Hematopoietic multipotent progenitor cell treated with erythropoietin and hydrocortisone succinate and interleukin-3 and kit ligand, for 17 days (in vitro differentiated cells): Measurements from ENCODE around the gene NPPA.
A peak's percentile ranks its signal among the peaks of the same experiment; 100 is the strongest.
"Not testable (repeated sequence)": the region's sequence is repeated elsewhere in the genome, so short reads cannot be mapped to it uniquely, and the experiment has no call there.

Source experiments
- DNase-seq: peaks from one replicate; pipeline ENCODE4 v3.0.0-alpha.2; 2015; ENCODE audit warnings: low spot score

The NPPA gene

GRCh38 chr1:11807133-11807532 is 40.5 kb downstream of the NPPA start:
- peak; percentile 64 for DNase-seq

GRCh38 chr1:11806307-11806936 is 41.2 kb downstream of the NPPA start:
- DNase-seq: peak; percentile 89

GRCh38 chr1:11805422-11806306 is 41.9 kb downstream of the NPPA start, which contains the start of the genes CLCN6 and MTHFR:
Gene CLCN6, plus strand, starts transcription at chr1:11806191. Its CDS starts 72 bp downstream, at chr1:11806263.
Gene MTHFR, minus strand, starts transcription at chr1:11805964. Its CDS starts 2,848 bp downstream, at chr1:11803116.
- DNase-seq: peak; percentile 99

GRCh38 chr1:11804666-11805421 is 42.7 kb downstream of the NPPA start:
- peak; percentile 84 for DNase-seq

GRCh38 chr1:11803924-11804665 is 43.5 kb downstream of the NPPA start:
- not testable (repeated sequence) for DNase-seq

GRCh38 chr1:11802973-11803885 is 44.4 kb downstream of the NPPA start:
- peak; percentile 85 for DNase-seq

- no peak for DNase-seq
Measured at GRCh38 chr1:11802616-11802972, 45.0 kb downstream of the NPPA start.

GRCh38 chr1:11800756-11801433 is 46.7 kb downstream of the NPPA start:
- DNase-seq: no peak

- DNase-seq: no peak
Measured at GRCh38 chr1:11800391-11800755, 47.2 kb downstream of the NPPA start.

- DNase-seq: no peak
Measured at GRCh38 chr1:11799896-11800295, 47.7 kb downstream of the NPPA start.

GRCh38 chr1:11799099-11799498 is 48.5 kb downstream of the NPPA start:
- DNase-seq: no peak

GRCh38 chr1:11797525-11798216 is 49.9 kb downstream of the NPPA start:
- peak; percentile 86 for DNase-seq

- peak; percentile 49 for DNase-seq
Measured at GRCh38 chr1:11796036-11796828, 51.4 kb downstream of the NPPA start.
